ENCODE results near the gene C5orf34.
"Not testable (repeated sequence)": the region's sequence is repeated elsewhere in the genome, so short reads cannot be mapped to it uniquely, and the experiment has no call there.

The C5orf34 gene

DNA sequence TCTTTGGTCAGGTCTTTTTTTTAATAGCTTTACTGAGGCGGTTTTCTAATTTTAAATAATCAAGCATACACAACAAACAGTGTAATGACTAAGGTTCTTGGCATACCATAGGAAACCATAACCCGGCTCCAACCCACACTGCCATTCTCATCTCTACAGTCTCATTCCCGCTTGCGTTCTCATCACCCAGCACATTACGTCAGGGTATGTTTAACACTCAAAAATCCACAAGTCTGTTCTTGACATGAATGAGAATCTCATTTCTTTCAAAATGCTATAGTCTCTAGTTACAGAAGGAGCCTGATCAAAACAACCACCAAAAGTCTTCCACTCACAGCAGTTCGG is 505 bp downstream of the C5orf34 start:
- DNase-seq: peak in 1 of 2 experiments; percentile 61

DNA sequence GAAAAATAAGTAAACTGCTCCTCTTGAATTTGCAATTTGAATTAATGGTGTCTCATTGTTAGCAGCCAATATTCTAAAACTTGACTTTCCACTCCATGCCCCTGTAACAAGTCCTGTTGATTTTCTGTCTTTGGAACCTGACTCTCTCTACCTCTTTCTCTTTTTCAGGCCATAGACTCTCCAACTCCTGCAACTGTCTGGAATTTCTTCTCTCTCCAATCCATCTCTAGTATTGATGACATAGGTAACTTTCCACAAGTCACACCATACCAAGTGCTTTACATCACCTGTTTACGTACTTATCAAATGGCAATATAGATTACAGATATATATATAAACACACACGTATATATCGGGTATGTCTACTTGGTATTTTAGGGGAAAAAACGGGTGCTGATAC is 923 bp downstream of the C5orf34 start:
- no peak for DNase-seq

DNA sequence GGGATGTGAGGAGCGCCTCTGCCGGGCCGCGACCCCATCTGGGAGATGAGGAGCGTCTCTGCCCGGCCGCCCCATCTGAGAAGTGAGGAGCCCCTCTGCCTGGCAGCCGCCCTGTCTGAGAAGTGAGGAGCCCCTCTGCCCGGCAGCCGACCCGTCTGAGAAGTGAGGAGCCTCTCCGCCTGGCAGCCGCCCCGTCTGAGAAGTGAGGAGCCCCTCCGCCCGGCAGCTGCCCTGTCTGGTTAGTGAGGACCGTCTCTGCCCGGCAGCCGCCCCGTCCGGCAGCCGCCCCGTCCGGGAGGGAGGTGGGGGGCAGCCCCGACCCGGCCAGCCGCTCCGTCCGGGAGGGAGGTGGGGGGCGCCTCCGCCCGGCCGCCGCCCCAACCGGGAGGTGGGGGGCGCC is 3.9 kb downstream of the C5orf34 start:
- not testable (repeated sequence) for DNase-seq

DNA sequence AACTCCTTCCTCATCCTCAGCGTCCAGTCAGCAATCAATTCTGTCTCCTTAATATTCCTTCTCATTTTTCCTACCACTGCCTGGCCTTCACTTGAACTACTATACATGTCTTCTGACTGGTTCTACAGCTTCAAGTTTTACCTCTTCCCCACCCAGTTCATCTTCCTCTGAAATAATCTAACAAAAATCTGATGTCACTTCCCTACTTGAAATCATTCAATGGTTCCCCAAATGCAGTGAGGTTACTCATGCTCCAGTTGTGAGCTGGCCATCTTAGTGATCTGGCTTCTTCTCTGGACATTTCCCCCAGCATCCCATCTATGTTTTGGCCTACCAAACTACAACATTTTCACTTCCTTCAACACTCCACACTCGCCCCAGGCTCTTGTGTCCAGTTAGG is 16.4 kb downstream of the C5orf34 start:
- DNase-seq: no peak

DNA sequence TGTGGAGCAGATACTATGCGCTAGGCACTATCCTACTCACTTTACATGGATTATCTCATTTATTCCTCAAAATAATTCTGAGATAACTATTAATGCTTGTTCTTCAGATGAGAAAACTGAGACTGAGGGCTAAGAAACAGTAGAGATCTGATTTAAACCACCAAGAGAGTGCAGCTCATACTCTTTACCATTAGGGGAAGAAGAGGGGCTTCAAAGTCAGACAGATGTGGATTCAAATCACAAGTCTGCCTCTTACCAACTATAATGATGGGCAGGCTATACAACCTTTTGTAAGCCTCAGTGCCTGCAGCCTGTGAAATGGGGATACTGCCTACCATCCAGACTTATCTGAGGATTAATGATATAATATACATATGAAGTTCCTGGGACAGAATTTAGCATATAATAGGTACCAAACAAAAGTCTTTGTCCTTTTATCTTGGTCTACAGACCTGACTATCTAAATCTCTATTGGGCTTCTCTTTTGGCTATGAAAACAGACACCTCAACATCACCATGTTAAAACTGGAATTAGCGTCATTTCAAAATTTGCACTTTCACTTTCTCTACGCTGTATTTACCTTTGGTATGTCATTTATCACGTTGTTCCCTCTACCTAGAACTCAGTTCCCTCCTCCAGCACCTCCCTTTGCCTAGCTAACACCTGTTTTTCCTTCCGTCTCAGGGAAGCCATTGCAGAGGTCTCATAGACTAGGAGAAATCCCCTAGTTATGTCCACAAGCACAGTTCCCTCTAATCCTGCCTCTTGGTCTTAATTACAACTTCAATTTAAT is 17.4 kb downstream of the C5orf34 start:
- DNase-seq: no peak

DNA sequence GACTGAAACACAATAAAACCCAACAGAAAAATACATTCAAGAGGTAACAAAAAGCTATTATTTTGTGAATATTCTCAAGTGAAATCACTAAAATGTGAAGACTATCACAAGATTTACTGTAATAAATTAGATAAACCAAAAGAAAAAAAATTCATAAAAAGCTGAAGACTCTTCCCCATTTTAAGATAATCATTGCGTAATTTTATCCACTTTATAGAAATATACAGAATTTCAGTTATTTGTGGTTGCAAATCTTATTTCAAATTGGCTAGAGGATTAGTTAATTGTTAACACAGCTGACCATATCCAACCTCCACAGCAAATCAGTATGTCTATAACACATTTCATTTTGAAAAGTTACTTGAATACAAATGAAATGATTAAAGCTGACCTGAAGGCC is 23.6 kb downstream of the C5orf34 start:
- no peak for DNase-seq

DNA sequence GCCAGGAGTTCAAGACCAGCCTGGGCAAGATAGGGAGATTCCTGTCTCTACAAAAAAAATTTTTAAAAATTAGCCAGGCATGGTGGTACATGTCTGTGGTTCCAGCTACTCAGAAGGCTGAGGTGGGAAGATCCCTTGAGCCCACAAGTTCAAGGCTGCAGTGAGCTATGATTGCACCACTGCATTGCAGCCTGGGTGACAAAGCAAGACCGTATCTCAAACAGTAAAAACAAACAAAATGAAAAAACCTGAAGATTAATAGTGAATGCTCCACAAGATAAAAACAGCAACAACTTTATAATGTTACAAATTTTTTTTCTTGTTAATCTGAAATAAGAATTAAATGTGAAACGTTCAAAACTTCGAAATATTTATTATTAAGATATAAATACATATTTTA is 28.6 kb downstream of the C5orf34 start:
- DNase-seq: no peak

DNA sequence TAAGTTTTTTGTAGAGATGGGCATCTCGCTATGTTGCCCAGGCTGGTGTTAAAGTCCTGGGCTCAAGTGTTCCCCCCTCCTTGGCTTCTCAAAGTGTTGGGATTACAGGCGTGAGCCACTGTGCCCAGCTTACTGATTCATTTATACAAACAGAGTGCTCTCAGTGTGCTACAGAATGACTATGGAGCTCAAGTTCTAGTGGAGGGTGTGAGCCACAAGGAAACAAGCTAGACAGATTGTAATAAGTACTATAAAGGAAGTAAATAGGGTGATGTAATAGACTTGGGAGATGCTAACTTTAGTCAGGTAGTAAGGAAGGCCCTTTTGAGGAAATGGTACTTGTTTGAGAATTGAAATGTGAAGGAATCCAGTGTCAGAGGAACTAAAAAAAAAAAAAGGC is 29.5 kb downstream of the C5orf34 start:
- no peak for DNase-seq

DNA sequence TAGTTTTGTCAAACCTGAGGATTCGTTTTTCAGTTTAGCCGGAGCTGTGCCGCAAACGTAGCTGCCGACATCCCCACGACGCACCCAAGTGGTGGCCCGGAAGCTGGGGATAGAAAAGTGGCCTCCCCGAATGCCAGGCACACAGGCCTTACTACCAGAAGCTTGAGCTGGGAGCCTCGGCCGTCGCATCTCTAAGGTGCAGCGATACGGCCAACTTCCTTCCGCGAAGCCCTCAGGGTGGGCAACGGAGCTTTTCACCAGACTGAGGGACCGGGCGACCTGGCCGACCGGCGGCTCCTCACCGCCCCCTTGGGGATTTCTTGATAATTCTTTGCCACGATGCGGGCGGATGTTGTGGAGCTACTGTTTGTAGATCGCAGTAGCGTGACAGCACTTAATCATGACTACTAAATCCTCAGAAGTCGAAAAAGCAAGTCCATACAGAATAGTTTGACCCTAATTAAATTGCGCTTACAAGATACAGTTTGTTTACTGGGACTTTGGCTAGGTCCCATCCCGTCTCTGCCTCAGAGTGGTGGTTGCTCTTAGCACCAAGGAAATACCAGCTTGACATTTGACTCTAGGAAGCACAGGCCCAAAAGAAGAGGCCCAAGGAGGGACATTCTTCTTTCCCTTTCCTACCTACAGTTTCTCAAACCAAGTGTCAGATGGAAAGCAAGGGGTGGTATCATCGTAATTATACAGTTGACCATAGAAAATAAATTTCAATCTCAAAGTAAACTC is 30.7 kb downstream of the C5orf34 start:
- DNase-seq: peak; percentile 84 to 89

DNA sequence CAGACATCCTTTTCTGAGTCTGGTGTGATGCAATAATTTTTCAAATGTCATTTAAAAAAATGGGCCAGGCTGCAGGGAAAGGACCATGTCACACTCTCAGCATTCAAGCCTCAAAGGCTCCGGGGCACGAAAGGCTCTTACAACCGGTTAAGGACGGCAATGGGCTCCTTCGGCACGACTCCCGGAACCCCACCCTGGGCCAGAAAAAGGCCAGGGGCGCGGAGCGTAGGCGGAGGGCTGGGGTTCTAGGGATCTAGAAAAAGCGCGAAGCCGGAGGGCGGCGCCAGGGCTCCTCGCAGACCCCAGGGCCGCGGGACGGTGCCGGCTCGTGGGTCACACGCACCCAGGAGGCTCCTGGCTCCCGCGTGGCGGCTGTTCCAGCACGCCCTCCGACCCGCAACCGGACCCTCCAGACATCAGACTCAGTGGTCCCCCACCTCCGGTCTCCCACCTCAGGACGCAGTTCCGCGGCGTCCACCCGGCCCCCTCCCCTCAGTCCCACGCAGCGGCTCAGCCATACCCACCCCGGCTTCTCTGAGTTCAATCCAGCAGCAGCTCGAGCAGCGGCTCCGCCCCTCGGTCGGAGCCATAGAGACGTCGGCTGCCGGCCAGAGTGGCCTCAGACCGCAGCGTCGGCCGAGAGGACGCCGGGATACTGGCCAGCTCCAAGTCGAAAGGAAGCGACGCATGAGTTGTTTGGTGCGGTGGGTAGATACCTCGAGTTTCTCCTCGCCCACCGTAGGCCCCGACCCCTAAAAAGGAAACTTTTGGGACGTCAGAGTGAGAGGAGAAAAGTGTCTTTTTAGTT is 31.4 kb downstream of the C5orf34 start, which contains the start of gene TMEM267:
Gene TMEM267, minus strand, starts transcription at position 568 of the 808 bp plus-strand sequence. CDS start 29,896 bp downstream, outside the sequence.
- peak; percentile 91 to 97 for DNase-seq

DNA sequence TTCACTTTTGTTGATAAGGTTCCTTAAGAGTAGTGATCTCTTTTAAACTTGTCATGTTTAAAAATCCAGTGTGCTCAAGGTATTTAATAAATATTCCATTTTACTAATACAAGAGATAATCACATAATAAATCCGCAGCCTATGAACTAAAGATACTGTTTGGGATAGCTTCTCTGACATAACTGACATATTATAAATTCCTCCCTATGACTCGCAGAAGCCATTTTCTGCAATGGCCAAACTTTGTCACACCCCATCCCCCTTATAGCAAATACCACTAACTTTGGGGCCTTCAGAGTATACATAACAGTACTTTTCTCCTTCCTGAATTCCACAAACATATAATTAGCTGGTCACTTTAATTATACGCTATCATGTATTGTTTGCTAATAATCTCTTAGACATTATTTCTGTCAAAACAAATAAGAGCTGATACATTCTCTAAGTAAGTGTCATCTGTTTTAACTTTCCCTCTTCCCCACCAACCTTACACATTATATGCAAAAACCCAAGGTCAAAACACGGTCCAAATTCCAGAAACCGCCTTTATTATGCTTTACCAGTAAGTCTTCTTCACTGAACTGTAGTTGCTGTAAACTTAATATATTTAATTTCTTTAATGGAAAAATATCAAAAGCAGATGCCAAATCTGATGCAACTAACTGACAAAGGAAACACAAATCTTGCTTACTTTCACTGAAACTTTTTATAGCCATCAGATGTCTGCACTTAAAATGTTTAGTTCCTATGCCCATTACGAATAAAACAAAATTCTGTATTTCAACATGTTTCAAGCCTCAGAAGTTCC is 32.3 kb downstream of the C5orf34 start:
- no peak for DNase-seq

DNA sequence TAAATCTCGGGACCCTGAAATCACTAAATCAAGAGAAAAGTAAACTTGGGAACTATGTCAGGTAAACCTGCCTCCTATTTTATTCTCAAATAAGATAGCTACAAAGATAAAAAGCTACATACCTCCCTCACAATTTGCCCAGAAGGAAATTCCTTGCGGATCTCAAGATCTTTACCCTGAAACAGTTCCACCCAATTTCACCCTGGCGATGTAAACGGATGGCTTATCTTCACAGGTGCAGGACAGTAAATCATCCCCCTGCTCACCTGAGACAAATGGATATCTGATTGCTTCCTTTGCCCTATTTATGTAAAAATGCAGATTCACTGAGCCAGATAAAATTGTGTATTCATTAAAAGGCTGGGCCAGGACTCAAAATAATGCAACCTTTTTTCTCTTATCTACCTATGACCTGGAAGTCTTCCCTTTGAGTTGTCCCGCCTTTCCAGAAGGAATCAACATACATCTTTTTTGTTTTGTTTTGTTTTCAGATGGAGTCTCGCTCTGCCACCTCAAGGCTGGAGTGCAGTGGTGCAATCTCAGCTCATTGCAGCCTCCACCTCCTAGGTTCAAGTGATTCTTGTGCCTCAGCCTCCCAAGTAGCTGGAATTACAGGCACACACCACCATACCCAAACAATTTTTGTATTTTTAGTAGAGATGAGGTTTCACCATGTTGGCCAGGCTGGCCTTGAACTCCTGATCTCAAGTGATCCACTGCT is 45.1 kb downstream of the C5orf34 start:
- no peak for DNase-seq

DNA sequence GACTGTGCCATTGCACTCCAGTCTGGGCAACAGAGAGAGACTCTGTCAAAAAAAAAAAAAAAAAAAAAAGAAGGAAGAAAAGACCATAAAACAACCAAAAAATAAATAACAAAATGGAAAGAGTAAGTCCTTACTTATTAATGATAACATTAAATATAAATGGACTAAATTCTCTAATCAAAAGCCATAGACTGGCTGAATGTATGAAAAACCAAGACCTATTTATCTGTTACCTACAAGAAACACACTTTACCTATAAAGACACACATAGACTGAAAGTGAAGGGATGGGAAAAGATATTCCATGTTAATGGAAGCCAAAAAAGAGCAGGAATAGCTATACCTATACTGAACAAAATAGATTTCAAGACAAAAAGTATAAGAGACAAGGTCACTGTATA is 47.8 kb downstream of the C5orf34 start:
- DNase-seq: no peak

DNA sequence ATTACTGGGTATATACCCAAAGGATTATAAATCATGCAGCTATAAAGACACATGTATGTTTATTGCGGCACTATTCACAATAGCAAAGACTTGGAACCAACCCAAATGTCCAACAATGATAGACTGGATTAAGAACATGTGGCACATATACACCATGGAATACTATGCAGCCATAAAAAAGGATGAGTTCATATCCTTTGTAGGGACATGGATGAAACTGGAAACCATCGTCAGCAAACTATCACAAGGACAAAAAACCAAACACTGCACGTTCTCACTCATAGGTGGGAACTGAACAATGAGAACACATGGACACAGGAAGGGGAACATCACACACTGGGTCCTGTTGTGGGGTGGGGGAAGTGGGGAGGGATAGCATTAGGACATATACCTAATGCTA is 49.5 kb downstream of the C5orf34 start:
- DNase-seq: not testable (repeated sequence)

DNA sequence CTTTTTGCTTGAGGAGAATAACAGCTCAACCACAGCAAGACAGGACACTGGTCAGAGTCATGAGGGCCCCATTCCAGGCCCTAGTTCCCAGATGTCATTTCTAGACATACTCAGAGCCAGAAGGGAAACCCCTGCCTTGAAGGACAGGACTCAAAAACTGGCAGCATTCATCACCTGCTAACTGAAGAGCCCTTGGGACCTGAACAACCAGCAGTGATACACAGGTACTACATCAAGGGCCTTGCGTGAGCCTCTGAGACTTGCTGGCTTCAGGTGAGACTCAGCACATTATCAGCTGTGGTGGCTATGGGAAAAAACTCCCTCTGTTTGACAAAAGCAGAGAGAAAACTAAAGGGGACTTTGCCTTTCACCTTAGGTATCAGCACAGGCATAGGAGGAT is 53.9 kb downstream of the C5orf34 start:
- no peak for DNase-seq

DNA sequence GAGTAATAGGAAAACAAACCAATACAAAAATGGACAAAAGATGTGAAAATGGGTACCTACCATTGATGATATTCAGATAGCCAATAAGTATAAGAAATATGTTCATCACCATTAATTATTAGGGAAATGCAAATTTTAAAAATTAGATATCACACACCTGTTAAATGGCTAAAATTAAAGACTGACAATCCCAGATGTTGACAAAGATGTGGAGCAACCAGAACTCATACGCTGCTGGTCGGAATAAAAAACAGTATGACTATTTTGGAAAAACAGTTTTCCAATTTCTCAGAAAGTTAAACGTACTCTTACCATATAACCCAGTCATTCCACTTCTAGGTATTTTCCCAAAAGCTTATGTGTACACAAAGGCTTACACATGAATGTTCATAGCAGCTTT is 58.4 kb downstream of the C5orf34 start:
- DNase-seq: no peak

DNA sequence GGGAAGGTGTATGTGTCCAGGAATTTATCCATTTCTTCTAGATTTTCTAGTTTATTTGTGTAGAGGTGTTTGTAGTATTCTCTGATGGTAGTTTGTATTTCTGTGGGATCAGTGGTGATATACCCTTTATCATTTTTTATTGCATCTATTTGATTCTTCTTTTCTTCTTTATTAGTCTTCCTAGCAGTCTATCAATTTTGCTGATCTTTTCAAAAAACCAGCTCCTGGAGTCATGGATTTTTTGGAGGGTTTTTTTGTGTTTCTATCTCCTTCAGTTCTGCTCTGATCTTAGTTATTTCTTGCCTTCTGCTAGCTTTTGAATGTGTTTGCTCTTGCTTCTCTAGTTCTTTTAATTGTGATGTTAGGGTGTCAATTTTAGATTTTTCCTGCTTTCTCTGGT is 73.4 kb downstream of the C5orf34 start:
- not testable (repeated sequence) for DNase-seq

DNA sequence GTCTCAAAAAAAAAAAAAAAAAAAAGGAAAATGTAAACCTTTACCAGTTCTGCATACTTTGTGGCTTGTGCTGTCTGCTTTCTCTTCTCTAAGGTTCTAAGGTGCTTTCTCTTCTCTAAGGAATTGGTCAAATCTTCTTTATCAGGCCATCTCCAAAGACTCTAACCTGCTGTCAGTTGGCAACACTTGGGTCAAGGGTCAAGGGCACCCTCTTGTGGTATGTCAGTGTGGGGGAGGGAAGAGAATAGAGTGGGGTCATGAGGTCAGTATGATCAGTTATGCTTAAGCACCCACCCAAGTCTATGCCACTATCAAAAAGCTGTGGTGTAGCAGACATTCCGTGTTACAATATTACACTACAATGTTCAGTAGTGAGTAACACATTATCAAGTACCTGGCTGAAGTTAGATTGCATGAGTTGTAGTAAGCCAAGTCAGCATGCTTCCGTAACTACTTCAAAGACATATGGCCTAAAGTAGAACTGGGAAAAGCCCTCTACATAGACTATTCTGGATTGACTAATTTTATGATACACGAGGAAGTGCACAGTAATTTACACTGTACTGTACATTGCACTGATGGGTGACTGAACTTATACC is 77.8 kb downstream of the C5orf34 start:
- DNase-seq: no peak
